ENCODE measurements around the gene IRF3. TPM values are rescaled to one million over a fixed set of nuclear protein-coding genes. Genes with fewer than 3 reads are reported as not detected.

Gene IRF3
- total and polyA plus RNA-seq, 10 of the 15 experiments (the other 5 are each of a cell fraction or from before 2014, with no cell fraction given) = 5.5 to 110 (median 63.4) TPM

DNA sequence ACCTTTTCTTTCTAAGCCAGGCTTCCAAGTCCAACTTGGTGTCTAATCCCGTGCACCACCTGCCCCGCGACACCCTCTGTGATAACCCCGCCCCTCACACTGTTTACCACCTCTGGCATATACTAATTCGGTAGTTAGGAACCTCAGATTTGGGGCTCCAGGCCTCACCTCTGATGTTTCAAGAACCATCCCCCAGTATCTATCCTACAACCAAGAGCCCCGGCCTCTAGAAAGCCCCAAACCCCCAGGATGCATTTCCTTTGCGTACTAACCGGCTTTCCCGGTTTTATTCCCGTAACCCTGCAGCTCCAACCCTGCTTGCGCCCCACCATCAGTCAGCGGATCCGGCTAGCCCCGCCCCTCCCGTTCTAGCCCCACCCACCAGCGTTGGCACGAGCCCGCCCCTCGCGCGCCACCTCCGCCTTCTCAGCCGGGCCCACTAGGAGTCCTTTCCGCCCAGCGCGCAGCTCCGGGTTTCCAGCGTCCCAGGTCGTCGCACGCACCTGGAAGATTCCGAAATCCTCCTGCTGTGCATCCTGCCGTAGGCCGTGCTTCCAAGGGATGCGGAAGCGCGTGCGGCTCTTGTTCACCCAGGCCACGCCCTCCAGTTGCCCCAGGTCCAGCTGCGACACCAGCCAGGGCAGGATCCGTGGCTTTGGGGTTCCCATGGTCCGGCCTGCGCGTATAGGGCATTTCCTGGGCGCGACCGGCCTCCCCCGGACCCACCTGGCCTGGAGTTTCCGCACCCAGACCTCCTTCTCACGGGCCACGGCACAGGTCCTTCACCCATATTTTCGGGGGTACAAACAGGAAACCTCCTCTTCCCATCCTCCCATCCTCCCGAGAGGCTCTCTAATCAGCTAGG is 1.3 kb downstream of the IRF3 start (continued):
- no peak for TF ChIP-seq TCF7 (IDR thresholded peaks at IDR 0.05; ENCODE audit: borderline replicate concordance)
- TF ChIP-seq GABPA (IDR thresholded peaks at IDR 0.05; ENCODE audit: low read depth) = no peak
- TF ChIP-seq SIN3A (IDR thresholded peaks at IDR 0.05; ENCODE audit: low read depth, low read length) = peak; percentile 57
- no peak for TF ChIP-seq ZNF24 (IDR thresholded peaks at IDR 0.05)
- no peak for TF ChIP-seq ZNF274 (IDR thresholded peaks at IDR 0.05; ENCODE audit: insufficient read depth, insufficient read length)
- peak; percentile 11; the same call in 1 of the 2 replicates for TF ChIP-seq HCFC1 (IDR thresholded peaks at IDR 0.05; ENCODE audit: low read length)
- no peak for TF ChIP-seq JUND (IDR thresholded peaks at IDR 0.05; ENCODE audit: low read depth, low read length)
- peak; percentile 79 for TF ChIP-seq POLR2A (IDR thresholded peaks at IDR 0.05; ENCODE audit: low read depth, low read length)
- TF ChIP-seq, protein P1, sequence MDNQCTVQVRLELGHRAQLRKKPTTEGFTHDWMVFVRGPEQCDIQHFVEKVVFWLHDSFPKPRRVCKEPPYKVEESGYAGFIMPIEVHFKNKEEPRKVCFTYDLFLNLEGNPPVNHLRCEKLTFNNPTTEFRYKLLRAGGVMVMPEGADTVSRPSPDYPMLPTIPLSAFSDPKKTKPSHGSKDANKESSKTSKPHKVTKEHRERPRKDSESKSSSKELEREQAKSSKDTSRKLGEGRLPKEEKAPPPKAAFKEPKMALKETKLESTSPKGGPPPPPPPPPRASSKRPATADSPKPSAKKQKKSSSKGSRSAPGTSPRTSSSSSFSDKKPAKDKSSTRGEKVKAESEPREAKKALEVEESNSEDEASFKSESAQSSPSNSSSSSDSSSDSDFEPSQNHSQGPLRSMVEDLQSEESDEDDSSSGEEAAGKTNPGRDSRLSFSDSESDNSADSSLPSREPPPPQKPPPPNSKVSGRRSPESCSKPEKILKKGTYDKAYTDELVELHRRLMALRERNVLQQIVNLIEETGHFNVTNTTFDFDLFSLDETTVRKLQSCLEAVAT (IDR thresholded peaks at IDR 0.05) = no peak
- no peak for TF ChIP-seq NFYB (IDR thresholded peaks at IDR 0.05; ENCODE audit: insufficient read depth, low read depth, low read length)
- TF ChIP-seq RCOR1 (conservative IDR thresholded peaks at IDR 0.05; ENCODE audit: low read depth, low read length) = no peak
- no peak for TF ChIP-seq CBX3 (IDR thresholded peaks at IDR 0.05; ENCODE audit: borderline replicate concordance, low read depth)
- TF ChIP-seq, protein P2, sequence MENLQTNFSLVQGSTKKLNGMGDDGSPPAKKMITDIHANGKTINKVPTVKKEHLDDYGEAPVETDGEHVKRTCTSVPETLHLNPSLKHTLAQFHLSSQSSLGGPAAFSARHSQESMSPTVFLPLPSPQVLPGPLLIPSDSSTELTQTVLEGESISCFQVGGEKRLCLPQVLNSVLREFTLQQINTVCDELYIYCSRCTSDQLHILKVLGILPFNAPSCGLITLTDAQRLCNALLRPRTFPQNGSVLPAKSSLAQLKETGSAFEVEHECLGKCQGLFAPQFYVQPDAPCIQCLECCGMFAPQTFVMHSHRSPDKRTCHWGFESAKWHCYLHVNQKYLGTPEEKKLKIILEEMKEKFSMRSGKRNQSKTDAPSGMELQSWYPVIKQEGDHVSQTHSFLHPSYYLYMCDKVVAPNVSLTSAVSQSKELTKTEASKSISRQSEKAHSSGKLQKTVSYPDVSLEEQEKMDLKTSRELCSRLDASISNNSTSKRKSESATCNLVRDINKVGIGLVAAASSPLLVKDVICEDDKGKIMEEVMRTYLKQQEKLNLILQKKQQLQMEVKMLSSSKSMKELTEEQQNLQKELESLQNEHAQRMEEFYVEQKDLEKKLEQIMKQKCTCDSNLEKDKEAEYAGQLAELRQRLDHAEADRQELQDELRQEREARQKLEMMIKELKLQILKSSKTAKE (IDR thresholded peaks at IDR 0.05; ENCODE audit: low read depth, poor library complexity, severe bottlenecking) = no peak
- TF ChIP-seq, protein P3, sequence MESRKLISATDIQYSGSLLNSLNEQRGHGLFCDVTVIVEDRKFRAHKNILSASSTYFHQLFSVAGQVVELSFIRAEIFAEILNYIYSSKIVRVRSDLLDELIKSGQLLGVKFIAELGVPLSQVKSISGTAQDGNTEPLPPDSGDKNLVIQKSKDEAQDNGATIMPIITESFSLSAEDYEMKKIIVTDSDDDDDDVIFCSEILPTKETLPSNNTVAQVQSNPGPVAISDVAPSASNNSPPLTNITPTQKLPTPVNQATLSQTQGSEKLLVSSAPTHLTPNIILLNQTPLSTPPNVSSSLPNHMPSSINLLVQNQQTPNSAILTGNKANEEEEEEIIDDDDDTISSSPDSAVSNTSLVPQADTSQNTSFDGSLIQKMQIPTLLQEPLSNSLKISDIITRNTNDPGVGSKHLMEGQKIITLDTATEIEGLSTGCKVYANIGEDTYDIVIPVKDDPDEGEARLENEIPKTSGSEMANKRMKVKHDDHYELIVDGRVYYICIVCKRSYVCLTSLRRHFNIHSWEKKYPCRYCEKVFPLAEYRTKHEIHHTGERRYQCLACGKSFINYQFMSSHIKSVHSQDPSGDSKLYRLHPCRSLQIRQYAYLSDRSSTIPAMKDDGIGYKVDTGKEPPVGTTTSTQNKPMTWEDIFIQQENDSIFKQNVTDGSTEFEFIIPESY (IDR thresholded peaks at IDR 0.05) = no peak
- TF ChIP-seq CREB1 (IDR thresholded peaks at IDR 0.05; ENCODE audit: low read depth) = peak; percentile 53; the same call in 1 of the 2 replicates
- TF ChIP-seq MYB (IDR thresholded peaks at IDR 0.05; ENCODE audit: borderline replicate concordance, low read depth, low read length) = no peak
- no peak for TF ChIP-seq NR2C1 (IDR thresholded peaks at IDR 0.05)
- TF ChIP-seq NFYA (IDR thresholded peaks at IDR 0.05; ENCODE audit: borderline replicate concordance, low read depth, low read length) = no peak
- no peak for TF ChIP-seq NR2C2 (IDR thresholded peaks at IDR 0.05; ENCODE audit: borderline replicate concordance, control insufficient read depth, insufficient read length, low read depth)
- TF ChIP-seq TCF12 (IDR thresholded peaks at IDR 0.05; ENCODE audit: low read depth, low read length) = no peak
- TF ChIP-seq SMAD5 (IDR thresholded peaks at IDR 0.05; ENCODE audit: low read depth) = no peak
- TF ChIP-seq, protein P4, sequence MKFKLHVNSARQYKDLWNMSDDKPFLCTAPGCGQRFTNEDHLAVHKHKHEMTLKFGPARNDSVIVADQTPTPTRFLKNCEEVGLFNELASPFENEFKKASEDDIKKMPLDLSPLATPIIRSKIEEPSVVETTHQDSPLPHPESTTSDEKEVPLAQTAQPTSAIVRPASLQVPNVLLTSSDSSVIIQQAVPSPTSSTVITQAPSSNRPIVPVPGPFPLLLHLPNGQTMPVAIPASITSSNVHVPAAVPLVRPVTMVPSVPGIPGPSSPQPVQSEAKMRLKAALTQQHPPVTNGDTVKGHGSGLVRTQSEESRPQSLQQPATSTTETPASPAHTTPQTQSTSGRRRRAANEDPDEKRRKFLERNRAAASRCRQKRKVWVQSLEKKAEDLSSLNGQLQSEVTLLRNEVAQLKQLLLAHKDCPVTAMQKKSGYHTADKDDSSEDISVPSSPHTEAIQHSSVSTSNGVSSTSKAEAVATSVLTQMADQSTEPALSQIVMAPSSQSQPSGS (IDR thresholded peaks at IDR 0.05; ENCODE audit: low read length) = no peak
- TF ChIP-seq, protein P5, sequence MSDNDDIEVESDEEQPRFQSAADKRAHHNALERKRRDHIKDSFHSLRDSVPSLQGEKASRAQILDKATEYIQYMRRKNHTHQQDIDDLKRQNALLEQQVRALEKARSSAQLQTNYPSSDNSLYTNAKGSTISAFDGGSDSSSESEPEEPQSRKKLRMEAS (IDR thresholded peaks at IDR 0.05; ENCODE audit: low read depth, low read length) = no peak
- 0 out of 2 replicates have a peak, but pooled peaks have one; percentile 9 for TF ChIP-seq EED (IDR thresholded peaks at IDR 0.05; ENCODE audit: low read depth)
- no peak for TF ChIP-seq NBN (IDR thresholded peaks at IDR 0.05)
